Activated naive CD8-positive, alpha-beta T cell treated with anti-CD3 and anti-CD28 coated beads, Interleukin-2, amount 50 U/mL, for 24 hours (primary cell): ENCODE results near the gene MPP2.

Experiments used
- ATAC-seq: fragments of 150-1000 bp; cut with Tn5 transposase; one replicate; pipeline ENCODE4 v1.10.0; 2021
- DNase-seq: peaks from one replicate; pipeline ENCODE4 v3.0.0; 2021
- H3K27ac Mint-ChIP-seq: one replicate; pipeline ENCODE4 v1.8.0; 2021; ENCODE audit warnings: mild to moderate bottlenecking, mixed read lengths
- H3K27me3 Mint-ChIP-seq: one replicate; pipeline ENCODE4 v1.8.0; 2021; ENCODE audit warnings: mixed read lengths
- H3K36me3 Mint-ChIP-seq: one replicate; pipeline ENCODE4 v1.8.0; 2021; ENCODE audit warnings: low read depth, mixed read lengths
- H3K4me1 Mint-ChIP-seq: one replicate; pipeline ENCODE4 v1.8.0; 2021; ENCODE audit warnings: mixed read lengths
- H3K4me3 Mint-ChIP-seq: one replicate; pipeline ENCODE4 v1.8.0; 2021; ENCODE audit warnings: mild to moderate bottlenecking, moderate library complexity, mixed read lengths
- H3K9me3 Mint-ChIP-seq: one replicate; pipeline ENCODE4 v1.8.0; 2021; ENCODE audit warnings: mixed read lengths

Gene MPP2

GRCh38 chr17:43917016-43917347 lies 9.6 kb upstream of the MPP2 start:
- no peak overlapping the region for H3K27ac Mint-ChIP-seq
- DNase-seq (no peak), ATAC-seq (peak; percentile 39)
- H3K9me3 Mint-ChIP-seq, result no peaks in the 10 kb centered on the region
- H3K4me3 Mint-ChIP-seq, result peak overlapping the region; percentile 64
- H3K36me3 Mint-ChIP-seq, result no peaks in the 10 kb centered on the region
- H3K4me1 Mint-ChIP-seq, result peaks cover 16% of the 10 kb centered on the region
- peaks cover 5% of the 10 kb centered on the region for H3K27me3 Mint-ChIP-seq

GRCh38 chr17:43916385-43916784 lies 9.0 kb upstream of the MPP2 start:
- Mint-ChIP-seq H3K4me3 (no peak overlapping the region), H3K27ac (no peak overlapping the region)
- DNase-seq, result no peak

GRCh38 chr17:43915559-43915958 lies 8.2 kb upstream of the MPP2 start:
- H3K4me3 Mint-ChIP-seq, result no peak overlapping the region
- DNase-seq (no peak), ATAC-seq (no peak)

More at GRCh38 chr17:43916385-43916784, 9.0 kb upstream of the MPP2 start:
- peaks cover 16% of the 10 kb centered on the region for H3K4me1 Mint-ChIP-seq
- H3K36me3 Mint-ChIP-seq, result no peaks in the 10 kb centered on the region
- no peaks in the 10 kb centered on the region for H3K9me3 Mint-ChIP-seq
- peaks cover 5% of the 10 kb centered on the region for H3K27me3 Mint-ChIP-seq
- ATAC-seq, result no peak

DNA sequence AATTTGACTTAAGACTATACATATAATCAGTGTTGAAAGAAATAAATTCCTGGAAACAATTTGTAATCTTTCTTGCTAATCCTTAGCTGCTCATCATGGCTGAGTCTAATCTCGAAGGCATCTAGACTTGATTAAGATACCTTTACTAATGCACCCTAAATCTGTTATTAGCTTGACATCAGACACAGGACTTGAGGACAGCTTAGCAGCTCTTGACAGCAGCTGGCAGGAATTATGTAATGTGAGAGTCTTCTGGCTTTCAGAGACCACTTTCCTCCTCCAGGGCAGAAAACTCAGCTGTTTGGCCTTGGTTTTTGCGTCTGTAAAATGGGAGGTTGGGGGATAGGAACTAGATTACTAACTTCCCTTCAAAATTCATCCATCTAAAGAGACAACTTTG lies 7.1 kb upstream of the MPP2 start:
- Mint-ChIP-seq H3K36me3 (no peaks in the 10 kb centered on the region), H3K4me1 (peaks cover 16% of the 10 kb centered on the region), H3K4me3 (no peak overlapping the region), H3K27ac (no peak overlapping the region), H3K9me3 (no peaks in the 10 kb centered on the region), H3K27me3 (peaks cover 5% of the 10 kb centered on the region)
- DNase-seq (no peak), ATAC-seq (no peak)

More at GRCh38 chr17:43915559-43915958, 8.2 kb upstream of the MPP2 start:
- Mint-ChIP-seq H3K4me1 (peaks cover 16% of the 10 kb centered on the region), H3K36me3 (no peaks in the 10 kb centered on the region), H3K27me3 (peaks cover 5% of the 10 kb centered on the region), H3K9me3 (no peaks in the 10 kb centered on the region), H3K27ac (no peak overlapping the region)

DNA sequence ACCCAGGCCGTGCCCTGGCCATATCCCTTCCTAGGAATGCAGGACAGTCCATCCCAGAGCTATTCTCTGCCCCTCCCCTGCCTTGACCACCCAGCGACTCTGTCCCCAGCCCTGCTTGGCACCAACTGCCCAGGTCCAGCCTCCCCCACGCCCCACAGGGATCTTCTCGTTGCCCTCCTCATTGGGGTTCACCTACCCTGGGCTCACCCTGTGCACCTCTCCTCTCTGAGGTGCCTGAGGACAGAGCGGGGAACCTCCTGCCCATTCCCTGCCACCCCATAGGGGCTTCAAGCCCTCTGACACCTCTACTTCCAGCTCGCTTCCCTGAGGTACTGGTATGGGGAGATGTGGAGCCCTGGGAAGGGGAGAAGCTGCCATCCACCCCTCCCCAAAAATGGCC lies 6.2 kb upstream of the MPP2 start:
- no peak for DNase-seq
- Mint-ChIP-seq H3K4me3 (no peak overlapping the region), H3K4me1 (peaks cover 16% of the 10 kb centered on the region), H3K27me3 (peaks cover 6% of the 10 kb centered on the region), H3K36me3 (no peaks in the 10 kb centered on the region), H3K9me3 (no peaks in the 10 kb centered on the region), H3K27ac (no peak overlapping the region)
- ATAC-seq, result no peak

GRCh38 chr17:43912635-43913304 lies 5.4 kb upstream of the MPP2 start:
- no peak for DNase-seq
- H3K9me3 Mint-ChIP-seq, result no peaks in the 10 kb centered on the region
- no peaks in the 10 kb centered on the region for H3K36me3 Mint-ChIP-seq
- H3K27ac Mint-ChIP-seq, result no peak overlapping the region
- H3K27me3 Mint-ChIP-seq, result peaks cover 11% of the 10 kb centered on the region
- H3K4me1 Mint-ChIP-seq, result peaks cover 17% of the 10 kb centered on the region
- no peak for ATAC-seq
- no peak overlapping the region for H3K4me3 Mint-ChIP-seq

DNA sequence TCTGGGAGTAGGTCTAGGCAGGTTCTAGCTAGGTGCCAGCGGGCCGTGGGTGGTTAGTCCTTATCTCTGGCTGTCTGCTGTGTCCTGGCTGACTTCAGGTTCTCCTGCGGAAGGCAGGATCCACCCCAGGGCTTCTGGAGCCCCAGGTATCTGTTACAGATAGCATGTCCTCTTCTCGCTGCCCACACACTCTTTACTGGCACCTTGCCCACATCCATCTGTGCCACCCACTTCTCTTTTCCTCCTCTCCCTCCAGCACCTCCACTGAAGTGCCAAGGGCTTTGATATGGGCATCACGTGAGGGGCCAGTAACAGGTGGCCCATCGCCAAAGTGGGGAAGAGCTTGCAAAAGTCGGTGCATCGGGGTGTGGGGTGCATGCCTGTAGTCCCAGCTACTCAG lies 4.6 kb upstream of the MPP2 start:
- H3K9me3 Mint-ChIP-seq, result no peaks in the 10 kb centered on the region
- ATAC-seq (no peak), DNase-seq (no peak)
- no peak overlapping the region for H3K27ac Mint-ChIP-seq
- peaks cover 13% of the 10 kb centered on the region for H3K4me1 Mint-ChIP-seq
- no peaks in the 10 kb centered on the region for H3K36me3 Mint-ChIP-seq
- peaks cover 11% of the 10 kb centered on the region for H3K27me3 Mint-ChIP-seq
- no peak overlapping the region for H3K4me3 Mint-ChIP-seq

DNA sequence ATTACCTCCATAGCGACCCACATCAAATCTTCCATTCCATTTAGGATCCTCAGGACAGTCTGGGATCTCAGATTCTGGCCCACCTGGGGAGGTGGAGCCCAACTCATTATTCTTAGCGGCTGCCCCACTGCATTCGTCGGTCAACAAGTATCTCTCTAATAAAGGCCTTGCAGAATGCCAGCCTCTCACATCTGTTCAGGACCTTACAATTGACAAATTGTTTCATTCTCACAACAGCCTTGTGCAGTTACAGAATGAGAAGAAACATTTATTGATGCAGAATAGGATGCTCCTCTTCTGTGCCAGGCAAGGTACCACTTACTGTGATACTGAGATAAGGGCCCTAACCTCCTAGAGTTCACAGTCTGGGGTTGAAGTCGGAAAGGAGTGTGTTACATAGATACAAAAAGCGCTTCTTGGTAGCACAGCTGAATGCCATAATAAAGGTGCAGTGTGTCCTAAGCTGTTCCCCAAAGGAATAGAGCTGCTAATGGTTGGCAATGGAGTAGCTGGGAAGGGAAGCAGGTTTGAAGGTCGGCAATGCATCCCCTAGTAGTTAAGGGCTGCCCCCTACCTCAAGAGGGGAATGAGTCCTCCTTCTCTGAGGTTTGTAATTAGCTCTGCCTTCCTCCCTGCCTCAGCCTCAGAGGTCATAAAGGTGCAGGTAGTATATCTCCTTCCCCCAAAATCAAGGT lies 2.3 kb upstream of the MPP2 start:
- H3K27ac Mint-ChIP-seq, result no peak overlapping the region
- peaks cover 16% of the 10 kb centered on the region for H3K27me3 Mint-ChIP-seq
- H3K9me3 Mint-ChIP-seq, result no peaks in the 10 kb centered on the region
- H3K36me3 Mint-ChIP-seq, result no peaks in the 10 kb centered on the region
- ATAC-seq (no peak), DNase-seq (no peak)
- peaks cover 18% of the 10 kb centered on the region for H3K4me1 Mint-ChIP-seq
- no peak overlapping the region for H3K4me3 Mint-ChIP-seq

DNA sequence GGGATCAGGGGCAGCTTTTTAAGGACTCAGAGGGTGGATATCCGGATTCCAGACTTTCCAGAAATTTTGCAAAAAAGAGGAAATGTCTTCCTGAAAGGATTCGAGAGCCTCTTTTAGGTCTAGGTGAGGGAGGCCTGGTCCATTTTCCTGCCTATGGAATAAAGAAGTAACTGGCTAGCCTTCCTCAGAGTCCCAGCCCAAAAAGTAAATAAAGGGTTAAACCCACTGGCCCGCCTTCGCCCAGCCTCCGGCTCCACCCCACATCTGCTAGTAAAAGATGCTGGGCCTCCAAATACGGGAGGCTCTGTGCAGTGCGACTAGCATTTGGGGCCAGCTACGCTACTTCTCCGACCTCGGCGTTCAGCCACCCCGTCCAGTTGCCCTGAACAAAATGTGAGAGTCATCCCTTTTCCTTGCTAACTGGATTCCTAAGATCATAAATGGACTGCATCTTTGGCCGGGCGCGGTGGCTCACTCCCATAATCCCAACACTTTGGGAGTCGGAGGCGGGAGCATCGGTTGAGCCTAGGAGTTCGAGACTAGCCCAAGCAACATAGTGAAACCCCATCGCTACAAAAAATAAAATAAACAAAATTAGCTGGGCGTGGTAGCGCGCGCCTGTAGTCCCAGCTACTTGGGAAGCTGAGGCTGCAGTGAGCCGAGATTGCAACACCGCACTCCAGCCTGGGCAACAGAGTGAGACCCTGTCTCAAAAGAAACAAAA lies 824 bp upstream of the MPP2 start:
- peaks cover 18% of the 10 kb centered on the region for H3K4me1 Mint-ChIP-seq
- peak; percentile 64 for ATAC-seq
- no peak overlapping the region for H3K4me3 Mint-ChIP-seq

GRCh38 chr17:43906951-43907424 lies 348 bp downstream of the MPP2 start:
- H3K4me1 Mint-ChIP-seq, result peaks cover 18% of the 10 kb centered on the region
- peaks cover 23% of the 10 kb centered on the region for H3K27me3 Mint-ChIP-seq
- no peaks in the 10 kb centered on the region for H3K9me3 Mint-ChIP-seq
- ATAC-seq, result no peak
- DNase-seq, result no peak
- H3K27ac Mint-ChIP-seq, result no peak overlapping the region
- no peaks in the 10 kb centered on the region for H3K36me3 Mint-ChIP-seq
- H3K4me3 Mint-ChIP-seq, result peak overlapping the region; percentile 62

More for the DNA sequence above, 824 bp upstream of the MPP2 start:
- H3K27ac Mint-ChIP-seq, result no peak overlapping the region
- no peaks in the 10 kb centered on the region for H3K36me3 Mint-ChIP-seq
- peaks cover 23% of the 10 kb centered on the region for H3K27me3 Mint-ChIP-seq
- no peaks in the 10 kb centered on the region for H3K9me3 Mint-ChIP-seq
- DNase-seq, result peak; percentile 42

- DNase-seq (peak; percentile 39), ATAC-seq (no peak)
- peak overlapping the region; percentile 62 for H3K4me3 Mint-ChIP-seq
- H3K4me1 Mint-ChIP-seq, result peaks cover 21% of the 10 kb centered on the region
- no peaks in the 10 kb centered on the region for H3K36me3 Mint-ChIP-seq
- no peak overlapping the region for H3K27ac Mint-ChIP-seq
- H3K9me3 Mint-ChIP-seq, result no peaks in the 10 kb centered on the region
- peaks cover 23% of the 10 kb centered on the region for H3K27me3 Mint-ChIP-seq
These were observed 1.1 kb downstream of the MPP2 start for GRCh38 chr17:43905985-43906852.

DNA sequence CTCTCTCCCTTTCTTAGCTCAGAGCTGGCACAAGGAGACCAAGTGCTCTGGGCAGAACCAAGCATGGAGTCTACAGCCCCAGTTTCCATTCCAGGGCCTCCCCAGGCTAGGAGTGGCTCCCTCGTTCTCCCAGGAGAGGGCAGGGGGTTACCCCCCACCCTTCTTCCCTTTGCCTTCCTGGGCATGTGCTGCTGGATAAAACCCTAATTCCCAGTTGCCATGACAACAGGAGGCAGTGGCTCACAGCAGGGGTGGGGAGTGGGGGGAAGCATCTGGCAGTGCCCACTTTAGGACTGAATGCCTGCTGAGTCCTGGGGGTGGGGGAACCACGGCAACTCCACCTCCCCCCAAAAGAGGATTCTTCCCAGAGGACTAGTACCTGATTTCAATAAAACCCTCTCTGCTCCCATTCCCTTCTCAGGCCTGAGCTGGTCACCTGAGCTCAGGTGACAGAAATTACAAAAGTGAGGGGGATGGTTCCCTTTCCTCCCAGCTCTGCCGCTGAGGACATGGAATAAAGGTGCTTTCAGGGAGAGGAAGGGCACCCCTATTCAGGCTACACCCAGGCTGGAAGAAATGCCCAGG lies 1.8 kb downstream of the MPP2 start:
- Mint-ChIP-seq H3K4me1 (peaks cover 27% of the 10 kb centered on the region), H3K27me3 (peaks cover 25% of the 10 kb centered on the region), H3K36me3 (no peaks in the 10 kb centered on the region), H3K9me3 (no peaks in the 10 kb centered on the region), H3K4me3 (no peak overlapping the region), H3K27ac (no peak overlapping the region)
- no peak for ATAC-seq
- DNase-seq, result no peak

GRCh38 chr17:43901861-43902589 lies 5.3 kb downstream of the MPP2 start:
- Mint-ChIP-seq H3K27ac (no peak overlapping the region), H3K36me3 (no peaks in the 10 kb centered on the region), H3K4me1 (peaks cover 22% of the 10 kb centered on the region), H3K4me3 (no peak overlapping the region), H3K27me3 (peaks cover 20% of the 10 kb centered on the region), H3K9me3 (no peaks in the 10 kb centered on the region)
- DNase-seq (no peak), ATAC-seq (no peak)
